Measurements from ENCODE around the gene EYA3.

EYA3 gene

GRCh38 chr1:27952147-27952546 is 136.3 kb downstream of the EYA3 start:
- Mint-ChIP-seq H3K36me3 (no peaks in the 10 kb centered on the region), H3K4me3 (no peak overlapping the region), H3K9me3 (no peaks in the 10 kb centered on the region), H3K27me3 (peaks cover 10 to 15% of the 10 kb centered on the region in 2 donors), H3K27ac (no peak overlapping the region), H3K4me1 (peaks cover 0 to 3% of the 10 kb centered on the region in 2 donors)
- DNase-seq (no peak), ATAC-seq (replicated peaks) (no peak)

DNA sequence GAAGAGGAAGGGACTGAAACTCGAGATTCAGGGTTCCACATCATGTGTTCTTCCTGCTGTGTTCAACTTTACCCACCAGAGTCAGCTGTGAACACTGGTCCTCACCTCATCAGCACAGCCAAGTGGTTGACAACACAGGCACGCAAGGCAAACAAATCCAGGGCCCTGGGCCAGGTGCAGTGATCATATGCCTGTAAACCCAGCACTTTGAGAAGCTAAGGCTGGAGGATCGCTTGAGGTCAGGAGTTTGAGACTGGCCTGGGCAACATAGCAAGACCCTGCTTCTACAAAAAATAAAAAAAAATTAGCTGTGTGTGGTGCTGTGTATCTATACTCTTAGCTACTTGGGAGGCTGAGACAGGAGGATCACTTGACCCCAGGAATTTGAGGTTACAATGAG is 137.0 kb downstream of the EYA3 start:
- peaks cover 10 to 15% of the 10 kb centered on the region in 2 donors for H3K27me3 Mint-ChIP-seq
- H3K4me3 Mint-ChIP-seq: no peak overlapping the region
- ATAC-seq (replicated peaks): no peak
- H3K27ac Mint-ChIP-seq: no peak overlapping the region
- H3K36me3 Mint-ChIP-seq: no peaks in the 10 kb centered on the region
- DNase-seq: no peak
- no peaks in the 10 kb centered on the region for H3K9me3 Mint-ChIP-seq
- peaks cover 0 to 3% of the 10 kb centered on the region in 2 donors for H3K4me1 Mint-ChIP-seq

GRCh38 chr1:27949027-27949426 is 139.4 kb downstream of the EYA3 start:
- ATAC-seq (replicated peaks) (no peak), DNase-seq (no peak)
- no peaks in the 10 kb centered on the region for H3K27me3 Mint-ChIP-seq
- no peak overlapping the region for H3K4me3 Mint-ChIP-seq
- no peaks in the 10 kb centered on the region for H3K9me3 Mint-ChIP-seq
- no peaks in the 10 kb centered on the region for H3K4me1 Mint-ChIP-seq
- H3K27ac Mint-ChIP-seq: no peak overlapping the region
- H3K36me3 Mint-ChIP-seq: no peaks in the 10 kb centered on the region

DNA sequence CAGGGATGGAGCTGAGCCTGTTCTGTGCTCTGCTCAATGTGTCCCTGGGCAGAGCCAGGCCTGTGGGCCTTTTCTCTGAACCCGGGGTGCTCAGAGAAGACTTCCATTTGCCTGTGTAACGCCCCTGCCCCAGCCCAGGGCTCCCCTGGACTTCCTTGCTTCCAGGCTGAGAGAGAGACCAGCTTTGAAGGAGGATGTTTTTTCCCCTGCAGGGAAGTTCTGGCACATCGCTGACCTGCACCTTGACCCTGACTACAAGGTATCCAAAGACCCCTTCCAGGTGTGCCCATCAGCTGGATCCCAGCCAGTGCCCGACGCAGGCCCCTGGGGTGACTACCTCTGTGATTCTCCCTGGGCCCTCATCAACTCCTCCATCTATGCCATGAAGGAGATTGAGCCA is 143.4 kb downstream of the EYA3 start:
- ATAC-seq (replicated peaks): no peak
- Mint-ChIP-seq H3K27me3 (no peaks in the 10 kb centered on the region), H3K9me3 (no peaks in the 10 kb centered on the region), H3K36me3 (no peaks in the 10 kb centered on the region), H3K27ac (no peak overlapping the region), H3K4me1 (peaks cover 4% of the 10 kb centered on the region in 2 donors), H3K4me3 (no peak overlapping the region)
- no peak for DNase-seq

DNA sequence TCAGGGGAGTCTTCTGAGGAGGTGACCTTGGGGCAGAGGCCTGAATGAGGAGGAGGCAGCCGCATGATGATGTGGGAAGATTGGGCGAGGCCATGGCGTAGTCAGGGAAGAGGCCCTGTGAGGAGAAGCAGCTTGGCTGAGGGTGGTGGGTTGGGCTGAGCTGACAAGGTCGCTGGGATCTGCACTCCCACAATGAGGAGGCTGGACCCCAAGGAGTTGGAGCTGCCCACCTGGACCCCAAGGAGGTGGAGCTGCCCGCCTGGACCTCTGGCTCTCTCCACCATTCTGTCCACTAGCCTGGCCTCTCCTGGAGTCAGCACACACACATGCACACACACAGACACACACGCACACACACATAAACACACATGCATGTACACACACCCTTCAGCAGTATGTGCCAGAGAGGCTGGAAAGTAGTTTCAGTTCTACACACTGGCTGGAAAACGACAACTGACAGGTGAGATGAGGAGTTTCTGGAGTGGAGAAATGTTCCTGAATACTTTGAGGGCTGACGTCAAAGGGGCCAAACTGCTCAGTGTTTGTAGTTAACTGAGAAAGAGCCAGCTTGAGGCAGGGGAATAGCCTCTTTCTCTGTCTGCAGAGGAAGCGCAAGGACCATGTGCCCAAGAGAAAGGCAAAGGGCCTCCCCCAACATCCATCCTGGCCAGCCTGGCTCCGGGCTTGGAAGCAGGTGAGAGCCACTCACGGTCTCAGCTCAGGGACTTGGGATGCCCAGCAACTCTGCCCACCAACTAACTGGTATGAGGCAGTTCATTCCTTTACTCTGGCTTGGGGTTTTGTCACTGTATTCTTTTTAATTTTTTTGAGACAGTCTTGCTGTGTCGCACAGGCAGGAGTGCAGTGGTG is 146.5 kb downstream of the EYA3 start:
- no peaks in the 10 kb centered on the region for H3K27me3 Mint-ChIP-seq
- no peaks in the 10 kb centered on the region for H3K9me3 Mint-ChIP-seq
- peaks cover 4 to 7% of the 10 kb centered on the region in 2 donors for H3K4me1 Mint-ChIP-seq
- H3K36me3 Mint-ChIP-seq: no peaks in the 10 kb centered on the region
- no peak overlapping the region for H3K27ac Mint-ChIP-seq
- H3K4me3 Mint-ChIP-seq: no peak overlapping the region
- DNase-seq: no peak
- no peak for ATAC-seq (replicated peaks)

DNA sequence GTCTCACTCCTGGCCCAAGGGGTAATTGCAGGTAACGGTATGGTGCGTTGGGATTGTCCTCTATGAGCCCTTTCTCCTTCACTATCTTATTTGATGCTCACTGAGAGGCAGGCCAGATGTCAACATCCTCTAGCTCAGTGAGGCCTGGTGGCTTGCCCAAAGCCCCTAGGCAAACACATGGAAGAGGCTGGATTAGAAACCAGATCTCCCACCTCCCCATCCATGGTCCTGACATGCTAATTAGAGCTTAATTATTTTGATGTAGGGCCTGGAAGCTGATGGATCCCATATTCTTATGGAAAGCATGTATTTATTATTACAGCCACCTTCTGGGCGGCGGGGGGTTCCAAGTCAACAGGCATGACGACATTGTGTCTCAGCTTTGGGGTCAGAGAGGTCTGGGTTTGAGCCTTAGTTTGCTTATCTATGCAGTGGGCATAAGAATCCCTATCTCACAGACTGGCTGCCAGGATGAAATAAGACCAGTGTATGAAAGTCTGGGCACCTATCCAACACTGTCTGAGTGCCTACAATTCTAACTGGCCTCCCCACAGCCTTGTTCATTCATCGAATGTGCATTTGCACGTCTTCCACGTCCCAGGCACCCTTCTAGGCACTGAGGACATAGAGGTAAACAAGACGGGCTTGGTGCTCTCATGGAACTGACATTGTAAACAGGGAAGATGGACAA is 147.4 kb downstream of the EYA3 start:
- Mint-ChIP-seq H3K27me3 (peaks cover under 1 to 2% of the 10 kb centered on the region in 2 donors), H3K4me3 (no peak overlapping the region), H3K27ac (no peak overlapping the region), H3K36me3 (no peaks in the 10 kb centered on the region), H3K4me1 (peaks cover 4 to 7% of the 10 kb centered on the region in 2 donors), H3K9me3 (no peaks in the 10 kb centered on the region)
- no peak for DNase-seq
- no peak for ATAC-seq (replicated peaks)

- H3K27ac Mint-ChIP-seq: peak overlapping the region; percentile 65
- peak; percentile 76 to 84 for ATAC-seq (replicated peaks)
- no peak overlapping the region for H3K4me3 Mint-ChIP-seq
- H3K27me3 Mint-ChIP-seq: peaks cover 7 to 9% of the 10 kb centered on the region in 2 donors
- H3K9me3 Mint-ChIP-seq: no peaks in the 10 kb centered on the region
- peak; percentile 23 for DNase-seq
- peaks cover 10 to 12% of the 10 kb centered on the region in 2 donors for H3K4me1 Mint-ChIP-seq
- H3K36me3 Mint-ChIP-seq: no peaks in the 10 kb centered on the region
Measured at GRCh38 chr1:27940297-27940696, 148.1 kb downstream of the EYA3 start.

- Mint-ChIP-seq H3K4me3 (no peak overlapping the region), H3K36me3 (no peaks in the 10 kb centered on the region), H3K9me3 (no peaks in the 10 kb centered on the region), H3K4me1 (peaks cover 13 to 21% of the 10 kb centered on the region in 2 donors), H3K27me3 (peaks cover 11 to 19% of the 10 kb centered on the region in 2 donors), H3K27ac (peak overlapping the region; percentile 25)
- ATAC-seq (replicated peaks) (no peak), DNase-seq (no peak)
Measured at GRCh38 chr1:27938488-27938887, 149.9 kb downstream of the EYA3 start.

GRCh38 chr1:27937524-27937836 is 150.9 kb downstream of the EYA3 start:
- Mint-ChIP-seq H3K9me3 (no peaks in the 10 kb centered on the region), H3K4me3 (no peak overlapping the region), H3K27me3 (peaks cover 14 to 25% of the 10 kb centered on the region in 2 donors), H3K36me3 (no peaks in the 10 kb centered on the region), H3K27ac (no peak overlapping the region), H3K4me1 (peaks cover 13 to 24% of the 10 kb centered on the region in 2 donors)
- ATAC-seq (replicated peaks): no peak
- DNase-seq: no peak

- Mint-ChIP-seq H3K36me3 (no peaks in the 10 kb centered on the region), H3K27me3 (peaks cover 15 to 31% of the 10 kb centered on the region in 2 donors), H3K4me3 (no peak overlapping the region), H3K27ac (no peak overlapping the region), H3K9me3 (no peaks in the 10 kb centered on the region), H3K4me1 (peaks cover 16 to 35% of the 10 kb centered on the region in 2 donors)
- ATAC-seq (replicated peaks) (no peak), DNase-seq (no peak)
Measured at GRCh38 chr1:27936370-27936769, 152.0 kb downstream of the EYA3 start.

DNA sequence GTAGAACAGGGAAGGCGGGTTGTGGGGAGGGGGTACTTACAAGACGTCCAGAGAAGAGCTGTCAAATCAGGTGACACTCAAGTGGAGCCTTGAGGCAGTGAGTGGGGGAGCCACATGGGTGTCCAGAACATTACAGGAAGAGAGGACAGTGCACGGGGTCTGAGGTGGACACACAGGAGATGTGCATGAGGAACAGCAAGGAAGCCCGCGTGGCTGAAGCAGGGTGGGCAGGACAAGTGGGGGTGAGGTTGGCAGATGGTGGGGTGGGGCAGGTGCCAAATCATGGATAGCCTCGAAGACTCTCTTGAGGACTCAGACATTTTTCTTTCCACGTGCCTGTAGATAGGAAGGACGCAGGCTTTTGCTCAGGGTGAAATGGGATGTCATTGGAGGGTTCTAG is 152.7 kb downstream of the EYA3 start:
- Mint-ChIP-seq H3K4me1 (peaks cover 16 to 38% of the 10 kb centered on the region in 2 donors), H3K36me3 (no peaks in the 10 kb centered on the region), H3K4me3 (no peak overlapping the region), H3K9me3 (no peaks in the 10 kb centered on the region), H3K27ac (no peak overlapping the region), H3K27me3 (peaks cover 15 to 31% of the 10 kb centered on the region in 2 donors)
- no peak for ATAC-seq (replicated peaks)
- DNase-seq: no peak

GRCh38 chr1:27934818-27935549 is 153.4 kb downstream of the EYA3 start, which contains the start of gene SMPDL3B:
Gene SMPDL3B, plus strand, starts transcription at chr1:27935000. Its CDS starts 184 bp downstream, at chr1:27935184.
- Mint-ChIP-seq H3K4me3 (peak within 1 kb of the TSS; percentile 1 to 19), H3K27me3 (peaks cover 15 to 31% of the 10 kb centered on the region in 2 donors), H3K9me3 (no peaks in the 10 kb centered on the region), H3K36me3 (no peaks in the 10 kb centered on the region), H3K27ac (peak within 1 kb of the TSS; percentile 31), H3K4me1 (peaks cover 12 to 33% of the 10 kb centered on the region in 2 donors)
- ATAC-seq (replicated peaks) (peak in 1 of 2 donors; percentile 51), DNase-seq (no peak)

DNA sequence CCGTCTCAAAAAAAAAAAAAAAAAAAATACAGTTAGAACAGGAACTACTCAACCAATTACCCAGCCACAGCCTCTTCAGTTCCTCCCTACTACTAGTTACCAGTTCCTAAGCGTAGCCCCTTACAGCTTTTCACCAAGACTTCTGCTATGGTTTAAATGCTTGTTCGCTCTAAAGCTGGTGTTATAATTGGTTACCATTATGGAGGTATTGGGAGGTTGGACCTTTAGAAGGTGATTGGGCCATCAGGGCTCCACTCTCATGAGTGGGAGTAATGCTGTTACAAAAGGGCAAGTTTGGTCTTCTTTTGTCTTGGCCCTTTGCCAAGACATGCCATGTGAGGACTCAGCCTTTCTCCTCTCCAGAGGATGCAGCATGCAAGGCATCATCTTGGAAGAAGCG is 156.7 kb downstream of the EYA3 start:
- no peak overlapping the region for H3K4me3 Mint-ChIP-seq
- no peaks in the 10 kb centered on the region for H3K9me3 Mint-ChIP-seq
- no peak overlapping the region for H3K27ac Mint-ChIP-seq
- peaks cover 12 to 31% of the 10 kb centered on the region in 2 donors for H3K4me1 Mint-ChIP-seq
- DNase-seq: no peak
- peaks cover 15 to 31% of the 10 kb centered on the region in 2 donors for H3K27me3 Mint-ChIP-seq
- no peaks in the 10 kb centered on the region for H3K36me3 Mint-ChIP-seq
- ATAC-seq (replicated peaks): peak; percentile 81 to 82

GRCh38 chr1:27931184-27931583 is 157.2 kb downstream of the EYA3 start:
- peaks cover 12 to 31% of the 10 kb centered on the region in 2 donors for H3K4me1 Mint-ChIP-seq
- H3K27me3 Mint-ChIP-seq: peaks cover 15 to 31% of the 10 kb centered on the region in 2 donors
- H3K4me3 Mint-ChIP-seq: no peak overlapping the region
- no peak for ATAC-seq (replicated peaks)
- DNase-seq: no peak
- H3K36me3 Mint-ChIP-seq: no peaks in the 10 kb centered on the region
- no peak overlapping the region for H3K27ac Mint-ChIP-seq
- no peaks in the 10 kb centered on the region for H3K9me3 Mint-ChIP-seq

Measured in stimulated activated naive B cell treated with anti-CD40 and anti-IgM and Interleukin-4, amounts not matched to agents 10 μg/mL and 1 μg/mL and 100 μg/mL, for 72 hours (primary cell).